ENCODE measurements around the gene PPHLN1. TPM values are rescaled to one million over a fixed set of nuclear protein-coding genes. Genes with fewer than 3 reads are reported as not detected.
"Not testable (repeated sequence)": the region's sequence is repeated elsewhere in the genome, so short reads cannot be mapped to it uniquely, and the experiment has no call there.

Gene PPHLN1
- total RNA-seq, 1 donor from 2014 or later: 95.9 TPM

- Mint-ChIP-seq H3K4me1 (peaks cover 19% of the 10 kb centered on the region), H3K4me3 (no peak overlapping the region), H3K27ac (no peak overlapping the region), H3K9me3 (no peaks in the 10 kb centered on the region), H3K36me3 (ENCODE audit: low read depth) (peaks cover 45% of the 10 kb centered on the region), H3K27me3 (no peaks in the 10 kb centered on the region)
- POLR2A ChIA-PET: no interaction called here
- DNase-seq (no peak), ATAC-seq (ENCODE audit: low read depth) (no peak)
- intact Hi-C loops (cut with micrococcal nuclease): loop anchor here (2.0 to 5.0 kb wide), 2 partner anchors 15 to 35 kb away; no protein-coding TSS in a partner anchor
- CTCF ChIA-PET: interaction anchor here (3.9 kb wide), 1 partner anchor 10 kb away, joined by 15 read pairs; no protein-coding TSS in a partner anchor
- no peak for TF ChIP-seq CTCF (IDR thresholded peaks at IDR 0.05)
Observed at GRCh38 chr12:42382013-42382696, 56.2 kb downstream of the PPHLN1 start.

- H3K4me3 Mint-ChIP-seq: no peak overlapping the region
- DNase-seq: no peak
- ChIA-PET CTCF (no interaction called here), POLR2A (no interaction called here)
- no peaks in the 10 kb centered on the region for H3K27me3 Mint-ChIP-seq
- H3K27ac Mint-ChIP-seq: no peak overlapping the region
- H3K36me3 Mint-ChIP-seq (ENCODE audit: low read depth): peaks cover 64% of the 10 kb centered on the region
- TF ChIP-seq CTCF (IDR thresholded peaks at IDR 0.05): no peak
- intact Hi-C loops (cut with micrococcal nuclease): no loop called here
- no peaks in the 10 kb centered on the region for H3K9me3 Mint-ChIP-seq
- ATAC-seq (ENCODE audit: low read depth): no peak
- peaks cover 19% of the 10 kb centered on the region for H3K4me1 Mint-ChIP-seq
Observed at GRCh38 chr12:42385326-42385841, 59.4 kb downstream of the PPHLN1 start.

- no peak for TF ChIP-seq CTCF (IDR thresholded peaks at IDR 0.05)
- ATAC-seq (ENCODE audit: low read depth): no peak
- H3K9me3 Mint-ChIP-seq: no peaks in the 10 kb centered on the region
- no peak overlapping the region for H3K4me3 Mint-ChIP-seq
- CTCF ChIA-PET: interaction anchor here (0.9 kb wide), 1 partner anchor 14 kb away, joined by 3 read pairs; no protein-coding TSS in a partner anchor
- peaks cover 19% of the 10 kb centered on the region for H3K4me1 Mint-ChIP-seq
- H3K27ac Mint-ChIP-seq: no peak overlapping the region
- POLR2A ChIA-PET: no interaction called here
- no peak for DNase-seq
- intact Hi-C loops (cut with micrococcal nuclease): no loop called here
- H3K27me3 Mint-ChIP-seq: no peaks in the 10 kb centered on the region
- H3K36me3 Mint-ChIP-seq (ENCODE audit: low read depth): peaks cover 71% of the 10 kb centered on the region
Observed at GRCh38 chr12:42386308-42386707, 60.3 kb downstream of the PPHLN1 start.

- H3K27me3 Mint-ChIP-seq; ATAC-seq (ENCODE audit: low read depth); H3K27ac Mint-ChIP-seq; DNase-seq; H3K9me3 Mint-ChIP-seq; intact Hi-C loops (cut with micrococcal nuclease); H3K4me1 Mint-ChIP-seq; CTCF ChIA-PET; POLR2A ChIA-PET; H3K4me3 Mint-ChIP-seq: not testable (repeated sequence)
- peaks cover 77% of the 10 kb centered on the region for H3K36me3 Mint-ChIP-seq (ENCODE audit: low read depth)
Observed at GRCh38 chr12:42388086-42388485, 62.1 kb downstream of the PPHLN1 start.

GRCh38 chr12:42394429-42394828 is 68.5 kb downstream of the PPHLN1 start:
- Mint-ChIP-seq H3K27ac (no peak overlapping the region), H3K27me3 (no peaks in the 10 kb centered on the region), H3K36me3 (ENCODE audit: low read depth) (peaks cover 71% of the 10 kb centered on the region), H3K9me3 (no peaks in the 10 kb centered on the region), H3K4me3 (no peak overlapping the region), H3K4me1 (peaks cover 20% of the 10 kb centered on the region)
- no peak for DNase-seq
- no peak for ATAC-seq (ENCODE audit: low read depth)
- POLR2A ChIA-PET: no interaction called here
- intact Hi-C loops (cut with micrococcal nuclease): no loop called here
- CTCF ChIA-PET: no interaction called here
- TF ChIP-seq CTCF (IDR thresholded peaks at IDR 0.05): no peak
